ENCODE data around the gene REG4.

Gene REG4

GRCh38 chr1:119806489-119806888 is 4.8 kb downstream of the REG4 start:
- Histone ChIP-seq H3K27ac (replicated peaks) (no peak overlapping the region), H3K4me3 (replicated peaks; ENCODE audit: insufficient read depth, low read length) (no peak overlapping the region), H3K27me3 (ENCODE audit: insufficient read depth, poor library complexity, severe bottlenecking) (no peaks in the 10 kb centered on the region)
- DNase-seq (ENCODE audit: low read depth in 1 of 2, low spot score in 1 of 2), result no peak
- TF ChIP-seq SPI1 (IDR thresholded peaks at IDR 0.05; ENCODE audit: borderline replicate concordance, low read depth) (no peak), GABPA (IDR thresholded peaks at IDR 0.05; ENCODE audit: low read depth) (no peak), CTCF (IDR thresholded peaks at IDR 0.05; ENCODE audit: insufficient read depth, low read length) (no peak), REST (IDR thresholded peaks at IDR 0.05; ENCODE audit: insufficient replicate concordance, low read depth) (no peak), POLR2AphosphoS5 (IDR thresholded peaks at IDR 0.05; ENCODE audit: low read depth) (no peak)

- no peak for DNase-seq (ENCODE audit: low read depth in 1 of 2, low spot score in 1 of 2)
- TF ChIP-seq CTCF (IDR thresholded peaks at IDR 0.05; ENCODE audit: insufficient read depth, low read length), result no peak
- TF ChIP-seq REST (IDR thresholded peaks at IDR 0.05; ENCODE audit: insufficient replicate concordance, low read depth), result no peak
- TF ChIP-seq SPI1 (IDR thresholded peaks at IDR 0.05; ENCODE audit: borderline replicate concordance, low read depth), result no peak
- TF ChIP-seq GABPA (IDR thresholded peaks at IDR 0.05; ENCODE audit: low read depth), result no peak
- TF ChIP-seq POLR2AphosphoS5 (IDR thresholded peaks at IDR 0.05; ENCODE audit: low read depth), result no peak
- no peak overlapping the region for H3K4me3 ChIP-seq (replicated peaks; ENCODE audit: insufficient read depth, low read length)
- H3K27me3 ChIP-seq (ENCODE audit: insufficient read depth, poor library complexity, severe bottlenecking), result no peaks in the 10 kb centered on the region
- no peak overlapping the region for H3K27ac ChIP-seq (replicated peaks)
Observed at GRCh38 chr1:119805746-119806145, 5.5 kb downstream of the REG4 start.

GRCh38 chr1:119805247-119805646 is 6.0 kb downstream of the REG4 start:
- H3K27me3 ChIP-seq (ENCODE audit: insufficient read depth, poor library complexity, severe bottlenecking), result no peaks in the 10 kb centered on the region
- H3K4me3 ChIP-seq (replicated peaks; ENCODE audit: insufficient read depth, low read length), result no peak overlapping the region
- no peak for DNase-seq (ENCODE audit: low read depth in 1 of 2, low spot score in 1 of 2)
- no peak for TF ChIP-seq CTCF (IDR thresholded peaks at IDR 0.05; ENCODE audit: insufficient read depth, low read length)
- no peak for TF ChIP-seq REST (IDR thresholded peaks at IDR 0.05; ENCODE audit: insufficient replicate concordance, low read depth)
- TF ChIP-seq SPI1 (IDR thresholded peaks at IDR 0.05; ENCODE audit: borderline replicate concordance, low read depth), result no peak
- TF ChIP-seq GABPA (IDR thresholded peaks at IDR 0.05; ENCODE audit: low read depth), result no peak
- H3K27ac ChIP-seq (replicated peaks), result no peak overlapping the region

Measured in HL-60 (cell line).